Prostate gland (tissue), 2 donors: ENCODE measurements around the gene ZNF471.

Source experiments
- CTCF ChIP-seq, 4 experiments: fragments of 200-600 bp in 2 of 4; fragments of 450-650 bp in 2 of 4; sonication (generic) in 2 of 4; IDR thresholded peaks; 1 replicate in 3 of 4; 2 replicates in 1 of 4; pipeline ENCODE4 v1.5.1; 2016 to 2019; ENCODE audit warnings: antibody characterized with exemption in 4 of 4, mild to moderate bottlenecking in 2 of 4, moderate library complexity in 2 of 4
- POLR2AphosphoS5 ChIP-seq: sonication (generic); formaldehyde crosslinking; IDR thresholded peaks from one replicate; pipeline ENCODE4 v1.6.1; 2017; ENCODE audit warnings: antibody characterized with exemption

- TF ChIP-seq CTCF (IDR thresholded peaks at IDR 0.05) (no peak), POLR2AphosphoS5 (no peak)
These were observed 64.9 kb downstream of the ZNF471 start for GRCh38 chr19:56572589-56572988.
